Renal cortical epithelial cell (primary cell): ENCODE results near the gene PANK1. TPM values are rescaled to one million over a fixed set of nuclear protein-coding genes. Genes with fewer than 3 reads are reported as not detected.

Source experiments
- DNase-seq: peaks from one replicate; pipeline ENCODE4 v3.0.0-alpha.2; 2011; ENCODE audit warnings: low read depth
- total RNA-seq: library from RNA; depleted of rRNA; stranded (reverse); fragments of >200 nt; gene quantifications from 2 replicates; pipeline ENCODE4 v1.2.3, GENCODE V29; 2014

PANK1 gene
- total RNA-seq, 1 donor from 2014 or later, result 25.3 TPM

- no peak for DNase-seq
These were observed 29.2 kb downstream of the PANK1 start for GRCh38 chr10:89615824-89616223.

DNA sequence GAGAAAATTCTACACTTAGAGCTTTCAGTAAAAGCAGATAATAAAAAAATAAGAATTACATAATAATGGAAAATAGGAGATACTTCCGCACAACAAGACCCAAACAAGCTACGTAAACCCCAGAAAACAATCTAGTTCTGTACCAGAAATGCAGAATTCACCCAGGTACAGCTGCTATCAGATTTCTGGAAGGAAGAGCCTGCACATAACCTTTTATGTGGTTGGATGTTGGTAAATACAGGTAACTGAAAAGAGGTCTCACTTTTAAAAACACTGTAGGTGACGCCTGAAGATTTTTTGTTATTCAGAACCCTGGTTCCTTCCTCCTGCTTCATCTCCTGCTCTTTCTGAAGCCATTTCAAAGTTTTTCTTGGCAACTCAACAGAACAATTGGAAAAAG is 29.9 kb downstream of the PANK1 start:
- no peak for DNase-seq

DNA sequence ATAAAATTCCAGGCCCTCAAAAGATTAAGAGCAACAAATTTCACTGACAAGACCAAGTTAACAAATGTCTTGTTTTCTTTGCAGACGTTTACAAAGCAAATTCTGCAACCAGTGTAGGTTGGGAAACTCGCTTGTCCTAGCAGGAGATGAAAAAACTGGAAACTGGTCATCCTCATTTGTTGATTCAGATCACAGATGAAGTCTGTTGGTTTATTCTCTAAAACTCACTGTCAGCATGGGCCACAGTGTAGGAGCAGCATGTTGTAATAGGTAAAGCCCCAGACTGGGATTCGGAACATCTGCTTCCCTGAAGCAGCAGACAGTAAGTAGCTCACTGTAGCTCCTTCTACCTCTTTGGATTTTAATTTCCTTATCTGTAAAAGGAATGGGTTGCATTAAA is 31.5 kb downstream of the PANK1 start:
- no peak for DNase-seq

DNA sequence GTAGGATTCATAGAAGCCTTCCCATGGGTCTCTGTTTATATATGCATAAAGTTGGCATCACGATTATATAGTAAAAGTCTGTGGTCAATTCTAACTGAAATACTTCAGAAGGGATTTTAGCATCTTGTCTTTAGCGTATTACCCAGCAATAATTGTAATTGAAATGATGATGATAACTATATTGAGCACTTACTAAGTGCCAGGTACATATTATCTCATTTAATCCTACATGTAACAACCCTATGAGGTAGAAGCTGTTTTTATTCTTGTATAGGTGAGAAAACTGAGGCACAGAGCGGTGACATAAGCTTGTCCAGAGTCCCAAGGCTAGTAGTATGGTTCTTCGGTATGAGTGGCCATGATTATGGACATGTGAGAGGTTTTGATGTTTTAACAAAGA is 33.8 kb downstream of the PANK1 start:
- no peak for DNase-seq

GRCh38 chr10:89609833-89610346 is 35.2 kb downstream of the PANK1 start:
- DNase-seq, result no peak

- DNase-seq, result no peak
These were observed 40.8 kb downstream of the PANK1 start for GRCh38 chr10:89604200-89604599.

GRCh38 chr10:89602919-89603318 is 42.1 kb downstream of the PANK1 start:
- DNase-seq, result peak; percentile 28

DNA sequence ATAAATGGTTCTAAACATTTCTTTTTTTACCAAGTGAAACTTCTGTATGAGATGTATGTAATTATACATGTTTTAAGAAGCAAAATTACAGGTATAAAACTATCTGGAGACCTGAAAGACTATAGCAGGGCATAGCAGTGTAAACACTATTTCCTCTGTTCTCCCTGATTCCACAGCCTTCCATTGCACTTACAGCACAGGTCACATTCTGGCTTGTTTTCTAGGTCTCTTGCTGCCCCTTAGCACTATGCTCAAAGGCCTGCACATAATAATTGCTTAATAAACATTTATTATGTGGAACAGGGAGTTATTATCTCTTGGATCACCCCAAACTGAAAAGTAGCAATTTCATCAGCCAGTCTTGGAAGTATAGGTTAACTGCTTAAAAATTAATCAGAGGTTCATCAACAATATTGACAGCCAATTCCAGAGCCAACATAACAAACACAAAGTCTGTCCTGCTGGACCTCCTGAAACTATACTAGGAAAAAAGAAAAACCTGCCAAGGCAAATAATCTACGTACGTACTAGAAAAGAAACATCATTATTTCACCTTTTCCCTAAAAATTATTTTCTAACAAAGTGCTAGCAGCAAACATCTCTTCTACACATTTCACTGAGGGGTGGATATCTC is 43.2 kb downstream of the PANK1 start:
- no peak for DNase-seq

DNA sequence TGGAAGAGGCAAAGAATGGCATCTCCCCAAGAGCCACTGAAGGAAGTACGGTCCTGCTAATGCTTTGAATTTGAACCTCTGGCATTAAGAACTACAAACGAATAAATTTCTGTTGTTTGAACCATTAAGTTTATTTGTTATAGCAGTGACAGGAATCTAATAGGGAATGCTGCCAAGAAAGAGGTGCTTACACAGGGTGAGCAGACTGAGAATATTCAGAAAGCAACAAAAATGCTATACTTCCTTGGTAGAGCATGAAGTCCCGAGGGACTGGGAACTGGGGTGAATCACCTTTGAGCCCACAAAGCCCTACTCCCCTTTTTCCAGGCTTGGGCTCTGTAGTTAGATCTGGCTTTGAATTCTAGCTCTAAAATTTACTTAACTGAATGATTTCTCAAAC is 45.0 kb downstream of the PANK1 start:
- DNase-seq, result peak; percentile 66

DNA sequence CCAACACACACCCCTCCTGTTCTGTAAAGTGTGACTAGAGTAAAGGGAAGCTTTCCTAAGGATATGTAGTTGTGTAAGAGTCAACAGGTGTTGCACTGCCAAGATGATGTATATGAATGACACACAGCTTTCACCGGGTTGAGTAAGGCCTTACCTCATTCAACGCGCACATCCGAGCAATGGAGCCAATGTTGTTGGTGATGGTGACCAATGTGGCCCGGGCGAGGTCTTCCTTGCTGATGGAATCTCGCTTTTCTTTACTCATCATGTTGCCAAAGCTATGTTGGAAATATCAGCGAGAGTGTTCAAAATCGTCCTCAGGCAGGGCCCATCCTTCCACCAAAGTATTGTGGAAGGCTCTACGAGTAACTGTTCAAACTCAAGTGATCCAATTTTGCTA is 52.0 kb downstream of the PANK1 start:
- DNase-seq, result no peak

DNA sequence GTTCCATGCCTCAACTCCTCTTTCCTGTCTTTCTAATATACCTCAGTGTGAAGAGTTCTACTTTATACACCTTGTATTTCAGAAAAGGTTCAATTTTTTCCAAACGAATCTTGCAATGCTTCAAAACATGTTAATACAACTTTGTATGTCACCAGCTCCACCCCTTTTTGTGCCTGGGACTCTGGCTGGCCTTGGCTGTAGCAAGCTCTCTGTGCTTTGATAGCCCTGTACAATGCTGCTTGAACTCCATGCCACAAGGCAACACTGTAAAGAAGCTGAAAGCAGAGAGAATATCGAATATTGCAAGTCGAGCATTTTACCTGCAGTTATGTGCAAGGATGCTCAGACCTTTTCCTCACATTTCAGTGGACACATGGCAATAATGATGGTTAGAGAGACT is 52.5 kb downstream of the PANK1 start:
- DNase-seq, result no peak

DNA sequence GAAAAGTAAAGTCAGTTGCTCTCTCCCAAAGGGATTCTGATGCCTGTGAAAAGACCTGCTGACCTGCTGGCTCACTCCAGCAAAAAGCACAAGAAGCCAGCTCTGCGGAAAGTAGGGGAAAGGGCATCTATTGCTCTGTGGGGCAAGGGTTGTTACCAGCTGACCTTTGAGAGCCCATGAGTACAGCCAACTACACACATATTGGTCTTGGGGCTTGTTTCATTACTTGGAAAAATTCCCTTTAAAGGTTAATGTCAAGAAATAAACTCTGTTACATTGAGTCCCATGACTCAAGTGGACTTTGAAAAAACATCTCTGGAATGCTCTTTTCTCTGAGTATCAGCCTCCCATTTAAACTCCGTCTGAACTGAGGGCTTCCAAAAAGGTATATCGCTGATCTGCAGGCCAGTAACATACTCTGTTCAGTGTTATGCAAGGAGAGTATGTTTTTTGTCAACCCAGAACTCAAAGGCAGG is 53.2 kb downstream of the PANK1 start:
- DNase-seq, result peak; percentile 76

GRCh38 chr10:89591111-89591795 is 53.8 kb downstream of the PANK1 start:
- DNase-seq, result no peak

- DNase-seq, result no peak
These were observed 54.7 kb downstream of the PANK1 start for GRCh38 chr10:89590326-89590725.

DNA sequence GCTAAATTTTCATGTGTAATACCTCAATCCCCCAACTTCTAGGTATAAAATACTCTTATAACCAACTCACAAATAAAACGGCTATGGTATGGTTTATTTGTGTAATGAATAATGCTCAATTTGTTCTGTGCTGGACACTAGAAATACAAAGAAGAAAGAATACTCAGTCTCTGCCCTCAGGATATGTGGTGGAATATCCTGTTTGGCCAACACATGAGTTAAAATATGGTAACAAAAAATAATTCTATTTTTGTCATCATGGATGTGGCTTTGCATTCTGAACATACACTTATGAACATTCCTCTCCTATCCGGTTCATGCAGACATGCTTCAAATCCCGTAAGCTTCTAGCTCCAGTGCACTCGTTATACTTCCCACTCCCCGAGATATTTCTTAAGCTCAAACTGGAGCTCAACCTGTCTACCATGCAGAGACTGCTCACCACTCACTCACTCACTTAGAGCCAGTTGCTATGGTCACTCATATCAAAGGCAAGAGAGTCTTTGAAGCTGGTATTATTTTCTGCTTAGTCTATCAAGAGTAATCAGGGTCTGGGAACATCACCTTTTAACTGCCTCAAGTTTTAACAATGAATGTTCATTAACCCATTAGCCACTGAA is 55.8 kb downstream of the PANK1 start:
- peak; percentile 39 for DNase-seq

DNA sequence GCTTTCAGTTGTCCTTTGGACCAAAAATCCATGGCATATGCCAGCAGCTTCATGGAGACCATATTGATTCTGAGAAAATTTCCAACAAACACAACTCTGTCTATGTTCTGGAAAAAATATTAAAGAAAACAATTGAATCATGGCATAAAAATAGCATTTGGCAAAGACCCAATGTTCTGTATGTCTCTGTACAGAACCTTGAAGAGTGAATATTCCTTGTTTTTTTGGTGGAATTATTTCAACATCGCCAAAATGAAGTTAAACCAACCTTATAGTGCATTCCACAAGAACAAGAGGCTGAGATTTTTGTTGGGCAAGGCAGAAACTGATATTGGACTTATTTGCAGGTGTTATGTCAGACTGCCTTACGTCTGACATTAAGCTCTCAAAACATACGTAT is 56.4 kb downstream of the PANK1 start:
- DNase-seq, result no peak

GRCh38 chr10:89582022-89582421 is 63.0 kb downstream of the PANK1 start:
- DNase-seq, result no peak

- no peak for DNase-seq
These were observed 64.8 kb downstream of the PANK1 start for GRCh38 chr10:89580243-89580642.

- DNase-seq, result no peak
These were observed 68.3 kb downstream of the PANK1 start for GRCh38 chr10:89576696-89577095.

GRCh38 chr10:89576022-89576421 is 69.0 kb downstream of the PANK1 start:
- no peak for DNase-seq

GRCh38 chr10:89575031-89575430 is 70.0 kb downstream of the PANK1 start:
- DNase-seq, result no peak

DNA sequence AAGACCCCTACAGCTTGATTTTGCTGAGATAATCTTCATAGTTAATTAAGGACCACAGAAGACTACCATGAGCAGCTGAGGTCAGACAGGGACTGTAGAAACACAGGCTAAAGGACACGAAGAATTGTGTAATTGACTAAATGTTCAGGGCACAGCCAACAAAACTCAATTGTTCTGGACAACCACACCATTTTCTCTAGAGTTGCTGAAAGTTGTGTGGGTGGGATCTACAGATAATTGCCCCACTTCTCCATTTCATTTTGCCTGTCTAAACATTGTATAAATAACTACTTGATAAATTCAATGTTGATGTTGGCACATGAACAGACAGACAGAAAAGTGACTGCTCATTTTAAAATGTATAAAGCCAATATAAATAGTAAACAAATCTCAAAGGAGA is 70.7 kb downstream of the PANK1 start:
- DNase-seq, result no peak
